GM12864 (cell line): ENCODE data around the gene CHMP5.
"Not testable (repeated sequence)": the region's sequence is repeated elsewhere in the genome, so short reads cannot be mapped to it uniquely, and the experiment has no call there.

Experiments
- DNase-seq: peaks from one replicate; pipeline ENCODE4 v3.0.0-alpha.2; 2011; ENCODE audit warnings: low read depth
- H3K4me3 ChIP-seq: 2 replicates; pipeline ENCODE4 v1.5.1; 2011; ENCODE audit warnings: mild to moderate bottlenecking, low read depth, low read length, control low read depth
- TF ChIP-seq, protein P1 (sequence below): IDR thresholded peaks from 2 replicates; pipeline ENCODE4 v1.5.1; 2011; ENCODE audit warnings: low read depth, mild to moderate bottlenecking, moderate library complexity, low read length, control low read depth, inconsistent platforms; ENCODE audit errors: missing control alignments

CHMP5 gene

DNA sequence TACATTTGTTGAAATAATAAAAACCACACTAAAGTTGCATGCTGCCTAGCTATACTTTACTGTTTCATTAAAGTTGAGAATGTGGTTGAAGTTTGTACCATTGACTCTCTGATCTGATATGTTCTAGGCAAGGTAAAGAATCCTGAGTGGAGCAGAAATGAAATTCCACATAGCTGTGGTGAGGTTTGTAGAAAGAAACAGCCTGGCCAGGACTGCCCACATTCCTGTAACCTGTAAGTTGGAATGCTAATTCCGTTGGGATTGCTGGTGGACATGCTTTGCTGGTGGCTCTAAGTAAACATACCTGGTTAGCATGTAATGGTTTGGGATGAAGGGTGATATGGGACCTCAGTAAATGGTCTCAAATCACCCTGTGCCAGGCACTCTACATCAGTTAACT lies 42.2 kb downstream of the CHMP5 start:
- no peak for DNase-seq
- TF ChIP-seq, protein P1, sequence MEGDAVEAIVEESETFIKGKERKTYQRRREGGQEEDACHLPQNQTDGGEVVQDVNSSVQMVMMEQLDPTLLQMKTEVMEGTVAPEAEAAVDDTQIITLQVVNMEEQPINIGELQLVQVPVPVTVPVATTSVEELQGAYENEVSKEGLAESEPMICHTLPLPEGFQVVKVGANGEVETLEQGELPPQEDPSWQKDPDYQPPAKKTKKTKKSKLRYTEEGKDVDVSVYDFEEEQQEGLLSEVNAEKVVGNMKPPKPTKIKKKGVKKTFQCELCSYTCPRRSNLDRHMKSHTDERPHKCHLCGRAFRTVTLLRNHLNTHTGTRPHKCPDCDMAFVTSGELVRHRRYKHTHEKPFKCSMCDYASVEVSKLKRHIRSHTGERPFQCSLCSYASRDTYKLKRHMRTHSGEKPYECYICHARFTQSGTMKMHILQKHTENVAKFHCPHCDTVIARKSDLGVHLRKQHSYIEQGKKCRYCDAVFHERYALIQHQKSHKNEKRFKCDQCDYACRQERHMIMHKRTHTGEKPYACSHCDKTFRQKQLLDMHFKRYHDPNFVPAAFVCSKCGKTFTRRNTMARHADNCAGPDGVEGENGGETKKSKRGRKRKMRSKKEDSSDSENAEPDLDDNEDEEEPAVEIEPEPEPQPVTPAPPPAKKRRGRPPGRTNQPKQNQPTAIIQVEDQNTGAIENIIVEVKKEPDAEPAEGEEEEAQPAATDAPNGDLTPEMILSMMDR: no peak
- no peak overlapping the region for H3K4me3 ChIP-seq

DNA sequence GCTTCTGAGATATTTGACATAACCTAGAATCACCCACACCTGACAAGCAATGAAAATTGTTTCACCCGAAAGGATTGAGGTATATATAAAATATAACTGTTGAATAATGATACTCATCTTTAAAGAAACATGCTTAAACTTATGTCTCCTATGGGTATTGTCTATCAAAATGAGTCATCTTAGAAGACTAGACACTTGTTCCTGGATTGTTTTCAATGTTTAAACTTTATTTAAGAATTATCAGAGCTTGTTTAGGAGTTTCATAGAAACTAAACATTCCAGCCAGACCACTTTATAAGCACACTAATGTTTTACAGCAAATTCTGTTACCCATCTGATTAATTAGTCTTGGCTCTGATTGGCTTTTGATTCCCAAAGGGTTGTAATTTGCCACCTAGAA lies 45.1 kb downstream of the CHMP5 start:
- DNase-seq: no peak
- TF ChIP-seq, protein P1: no peak
- H3K4me3 ChIP-seq: no peak overlapping the region

DNA sequence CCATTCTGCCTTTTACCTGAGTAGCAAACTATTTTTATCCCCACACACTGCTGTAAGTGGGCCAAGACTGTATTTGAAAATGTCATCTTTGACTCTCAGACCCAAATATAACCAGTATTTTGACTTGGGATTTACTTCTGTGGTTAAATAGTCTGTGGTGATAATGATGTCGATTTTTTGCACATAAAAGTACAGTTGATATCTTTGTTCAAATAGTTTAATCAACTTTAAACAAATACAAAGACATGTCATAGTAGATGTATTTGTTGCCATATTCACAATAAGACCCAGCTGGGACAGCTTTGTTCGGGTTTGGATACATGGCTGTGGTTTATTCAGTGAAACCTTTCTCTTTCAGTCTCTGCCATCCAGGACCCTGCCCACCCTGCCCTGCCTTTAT lies 45.9 kb downstream of the CHMP5 start:
- no peak for DNase-seq
- TF ChIP-seq, protein P1: no peak
- H3K4me3 ChIP-seq: no peak overlapping the region

DNA sequence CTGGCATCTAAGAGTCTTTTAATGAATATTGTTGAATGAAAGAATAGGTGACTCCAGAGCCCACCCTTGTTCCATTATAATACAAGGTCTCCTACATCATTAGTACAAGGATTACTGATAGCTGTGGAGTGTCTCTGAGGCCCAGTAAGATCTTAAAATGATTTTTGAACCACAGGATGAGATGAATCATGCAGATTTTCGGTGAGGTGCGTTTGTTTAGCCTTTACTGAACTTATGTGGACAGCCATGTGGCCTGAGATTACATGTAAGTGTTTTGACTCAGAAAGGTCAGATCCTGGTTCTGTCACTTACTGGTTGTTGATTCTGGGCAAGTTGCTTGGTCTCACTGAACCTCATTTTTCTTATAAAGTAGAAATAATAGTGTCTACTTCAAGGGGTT lies 47.1 kb downstream of the CHMP5 start:
- no peak overlapping the region for H3K4me3 ChIP-seq
- TF ChIP-seq, protein P1: no peak
- no peak for DNase-seq

DNA sequence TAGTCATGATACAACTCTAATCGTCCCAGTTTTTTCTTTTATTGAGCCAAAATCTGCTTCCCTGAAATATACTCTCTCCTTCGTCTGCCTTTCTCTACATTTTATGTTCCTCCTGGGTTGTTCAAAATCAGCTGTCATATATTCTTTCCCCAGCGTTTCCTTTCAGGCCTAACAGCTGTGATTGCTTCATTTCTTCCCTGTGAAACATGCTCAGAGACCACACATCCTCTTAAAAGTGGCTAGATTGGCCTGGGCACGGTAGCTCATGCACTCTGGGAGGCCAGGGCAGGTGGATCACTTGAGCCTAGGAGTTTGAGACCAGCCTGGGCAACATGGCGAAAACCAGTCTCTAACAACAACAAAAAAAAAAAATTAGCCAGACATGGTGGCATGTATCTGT lies 50.5 kb downstream of the CHMP5 start:
- TF ChIP-seq, protein P1: no peak
- no peak overlapping the region for H3K4me3 ChIP-seq
- DNase-seq: no peak

DNA sequence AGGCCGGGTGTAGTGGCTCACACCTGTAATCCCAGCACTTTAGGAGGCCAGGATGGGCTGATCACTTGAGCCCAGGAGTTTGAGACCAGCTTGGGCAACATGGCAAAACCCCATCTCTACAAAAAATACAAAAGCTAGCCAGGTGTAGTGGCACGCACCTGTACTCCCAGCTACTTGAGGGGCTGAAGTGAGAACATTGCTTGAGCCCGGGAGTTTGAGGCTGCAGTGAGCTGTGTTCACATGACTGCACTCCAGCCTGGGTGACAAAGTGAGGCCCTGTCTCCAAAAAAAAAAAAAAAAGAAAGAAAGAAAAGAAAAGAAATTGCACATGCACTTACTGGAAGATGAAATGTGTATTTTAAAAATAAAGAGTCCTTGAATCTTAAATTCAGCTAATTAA lies 52.3 kb downstream of the CHMP5 start:
- not testable (repeated sequence) for DNase-seq, H3K4me3 ChIP-seq

DNA sequence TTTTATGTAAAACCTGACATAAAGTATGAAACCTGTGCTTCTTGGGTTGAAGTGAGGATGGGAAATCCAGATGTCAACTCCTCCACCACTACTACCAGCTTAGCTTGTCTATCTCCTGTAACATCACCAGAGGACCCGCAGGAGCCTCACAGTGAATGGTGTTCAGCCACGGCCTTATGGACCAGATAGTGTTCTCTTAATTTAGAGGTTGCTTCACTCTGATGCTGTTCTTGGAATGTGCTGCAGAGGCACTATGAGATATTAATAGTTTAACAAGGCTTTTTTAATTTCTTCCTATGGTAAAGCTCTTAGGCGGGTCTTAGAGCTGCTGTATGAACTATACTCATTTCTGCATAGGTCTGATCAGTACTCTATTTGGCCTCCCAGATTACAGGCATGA lies 53.4 kb downstream of the CHMP5 start:
- TF ChIP-seq, protein P1: no peak
- no peak for DNase-seq
- H3K4me3 ChIP-seq: no peak overlapping the region

DNA sequence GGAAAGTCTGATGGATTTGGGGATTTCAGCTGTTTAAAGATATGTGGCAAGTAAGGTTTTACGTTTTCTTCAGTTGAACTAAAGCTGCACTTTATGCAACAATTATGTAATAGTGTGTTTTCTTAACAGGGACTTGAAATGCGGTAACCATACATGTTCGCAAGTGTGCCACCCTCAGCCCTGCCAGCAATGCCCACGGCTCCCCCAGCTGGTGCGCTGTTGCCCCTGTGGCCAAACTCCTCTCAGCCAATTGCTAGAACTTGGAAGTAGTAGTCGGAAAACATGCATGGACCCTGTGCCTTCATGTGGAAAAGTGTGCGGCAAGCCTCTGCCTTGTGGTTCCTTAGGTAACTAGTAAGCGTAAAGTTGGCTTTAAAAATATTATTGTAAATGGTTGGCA lies 53.9 kb downstream of the CHMP5 start:
- H3K4me3 ChIP-seq: no peak overlapping the region
- TF ChIP-seq, protein P1: no peak
- DNase-seq: no peak
